Measurements from ENCODE around the gene NKD1.

The NKD1 gene

GRCh38 chr16:50538411-50539052 lies 9.7 kb upstream of the NKD1 start:
- no peak for DNase-seq (ENCODE audit: low read depth)

- no peak for DNase-seq (ENCODE audit: low read depth)
These were observed 9.0 kb upstream of the NKD1 start for GRCh38 chr16:50539053-50539695.

- DNase-seq (ENCODE audit: low read depth) = no peak
These were observed 8.1 kb upstream of the NKD1 start for GRCh38 chr16:50539822-50540710.

GRCh38 chr16:50540711-50541007 lies 7.5 kb upstream of the NKD1 start:
- no peak for DNase-seq (ENCODE audit: low read depth)

- DNase-seq (ENCODE audit: low read depth) = no peak
These were observed 5.5 kb upstream of the NKD1 start for GRCh38 chr16:50542703-50543102.

- DNase-seq (ENCODE audit: low read depth) = no peak
These were observed 2.1 kb upstream of the NKD1 start for GRCh38 chr16:50546125-50546524.

GRCh38 chr16:50547340-50548124 lies 664 bp upstream of the NKD1 start:
- peak; percentile 82 for DNase-seq (ENCODE audit: low read depth)

GRCh38 chr16:50548909-50549560 lies 839 bp downstream of the NKD1 start:
- DNase-seq (ENCODE audit: low read depth) = no peak

- DNase-seq (ENCODE audit: low read depth) = no peak
These were observed 1.3 kb downstream of the NKD1 start for GRCh38 chr16:50549561-50549915.

- no peak for DNase-seq (ENCODE audit: low read depth)
These were observed 1.8 kb downstream of the NKD1 start for GRCh38 chr16:50550035-50550434.

- DNase-seq (ENCODE audit: low read depth) = no peak
These were observed 2.9 kb downstream of the NKD1 start for GRCh38 chr16:50550866-50551641.

GRCh38 chr16:50552476-50553101 lies 4.4 kb downstream of the NKD1 start:
- no peak for DNase-seq (ENCODE audit: low read depth)

GRCh38 chr16:50553182-50553710 lies 5.0 kb downstream of the NKD1 start:
- DNase-seq (ENCODE audit: low read depth) = no peak

- no peak for DNase-seq (ENCODE audit: low read depth)
These were observed 5.7 kb downstream of the NKD1 start for GRCh38 chr16:50553731-50554360.

- DNase-seq (ENCODE audit: low read depth) = no peak
These were observed 7.2 kb downstream of the NKD1 start for GRCh38 chr16:50555269-50555875.

GRCh38 chr16:50555952-50556673 lies 7.9 kb downstream of the NKD1 start:
- no peak for DNase-seq (ENCODE audit: low read depth)

- DNase-seq (ENCODE audit: low read depth) = no peak
These were observed 8.8 kb downstream of the NKD1 start for GRCh38 chr16:50557046-50557445.

GRCh38 chr16:50558913-50559312 lies 10.7 kb downstream of the NKD1 start:
- no peak for DNase-seq (ENCODE audit: low read depth)

GRCh38 chr16:50559342-50559741 lies 11.1 kb downstream of the NKD1 start:
- DNase-seq (ENCODE audit: low read depth) = no peak

All from activated T-helper 1 cell treated with Interleukin-2 at 50 U/mL for 16 hours (primary cell).